IMR-90 (cell line): ENCODE data around the gene ACSBG1. TPM values are rescaled to one million over a fixed set of nuclear protein-coding genes. Genes with fewer than 3 reads are reported as not detected.

Source experiments
- ATAC-seq: fragments of 200-7000 bp; cut with Tn5 transposase; 2 replicates; pipeline ENCODE4 v1.9.1; 2020; ENCODE audit warnings: low read depth, mild to moderate bottlenecking, moderate library complexity
- BruUV-seq: library from RNA; stranded (reverse); fragments of 400-500 nt; replicated peaks from 2 replicates; lab custom pipeline; 2021; lab: Mats Ljungman, UMichigan
- CTCF ChIA-PET: fragments of 300-600 bp; formaldehyde crosslinking; extraction: SDS; loops from one replicate; lab custom pipeline; 2021; ENCODE audit warnings: antibody characterized with exemption; lab: Yijun Ruan, JAX
- POLR2A ChIA-PET: fragments of 300-600 bp; sonication (Branson Sonifier 250); formaldehyde crosslinking; loops from one replicate; lab custom pipeline; 2022; ENCODE audit warnings: antibody characterized with exemption; ENCODE audit not compliant: unreplicated experiment; lab: Charles Lee
- DNase-seq: peaks from one replicate; pipeline ENCODE4 v3.0.0; 2013
- H2AFZ ChIP-seq: replicated peaks from 2 replicates; pipeline ENCODE3; 2013; ENCODE audit warnings: low read length, mild to moderate bottlenecking; ENCODE audit not compliant: poor library complexity
- H2AK5ac ChIP-seq: 2 replicates; pipeline ENCODE4 v1.6.1; 2013; ENCODE audit warnings: low read depth, low read length, inconsistent platforms
- H2AK9ac ChIP-seq: replicated peaks from 2 replicates; pipeline ENCODE3; 2013; ENCODE audit warnings: mild to moderate bottlenecking, low read depth, low read length, moderate library complexity; ENCODE audit not compliant: poor library complexity
- H2BK120ac ChIP-seq: 2 replicates; pipeline ENCODE4 v1.6.1; 2013; ENCODE audit warnings: low read depth, low read length, inconsistent platforms
- H2BK15ac ChIP-seq: 3 replicates; pipeline ENCODE4 v1.6.1; 2013; ENCODE audit warnings: low read depth, low read length, inconsistent platforms
- H2BK20ac ChIP-seq: 2 replicates; pipeline ENCODE4 v1.6.1; 2013; ENCODE audit warnings: low read depth, mild to moderate bottlenecking, inconsistent platforms, low read length, moderate library complexity
- H2BK5ac ChIP-seq: 2 replicates; pipeline ENCODE4 v1.6.1; 2013; ENCODE audit warnings: mild to moderate bottlenecking, low read depth, low read length, inconsistent platforms; ENCODE audit not compliant: poor library complexity, severe bottlenecking
- H3K14ac ChIP-seq: replicated peaks from 2 replicates; pipeline ENCODE4 v1.6.1; 2013; ENCODE audit warnings: low read depth, low read length, inconsistent platforms
- H3K18ac ChIP-seq: 2 replicates; pipeline ENCODE4 v1.6.1; 2013; ENCODE audit warnings: low read depth, low read length, control low read depth
- H3K23ac ChIP-seq: 2 replicates; pipeline ENCODE4 v1.6.1; 2013; ENCODE audit warnings: low read depth, low read length, inconsistent platforms
- H3K27ac ChIP-seq: 2 replicates; pipeline ENCODE4 v1.5.1; 2013; ENCODE audit warnings: mild to moderate bottlenecking, control low read depth, low read length; ENCODE audit not compliant: insufficient read depth
- H3K27me3 ChIP-seq: 2 replicates; pipeline ENCODE4 v1.6.1; 2013; ENCODE audit warnings: low read length; ENCODE audit not compliant: control insufficient read depth, insufficient read depth
- H3K36me3 ChIP-seq: 2 replicates; pipeline ENCODE4 v1.6.1; 2013; ENCODE audit warnings: low read length, mixed read lengths; ENCODE audit not compliant: control insufficient read depth, insufficient read depth
- H3K4ac ChIP-seq: 2 replicates; pipeline ENCODE4 v1.6.1; 2013; ENCODE audit warnings: low read depth, low read length, inconsistent platforms
- H3K4me1 ChIP-seq: 2 replicates; pipeline ENCODE4 v1.6.1; 2013; ENCODE audit warnings: low read length, mixed read lengths; ENCODE audit not compliant: control insufficient read depth, insufficient read depth
- H3K4me2 ChIP-seq: 2 replicates; pipeline ENCODE4 v1.6.1; 2013; ENCODE audit warnings: low read depth, mild to moderate bottlenecking, control low read depth, low read length, moderate library complexity
- H3K4me3 ChIP-seq: 2 replicates; pipeline ENCODE4 v1.5.1; 2013; ENCODE audit warnings: low read depth, mild to moderate bottlenecking, control low read depth, low read length, moderate library complexity; ENCODE audit not compliant: insufficient read depth
- H3K56ac ChIP-seq: 2 replicates; pipeline ENCODE4 v1.6.1; 2013; ENCODE audit warnings: low read length, inconsistent platforms; ENCODE audit not compliant: insufficient read depth; ENCODE audit errors: extremely low read depth
- H3K79me1 ChIP-seq, 2 experiments: 2 replicates each; pipeline ENCODE4 v1.6.1; 2013; ENCODE audit warnings: low read length in 2 of 2, inconsistent platforms in 1 of 2, low read depth in 1 of 2
- H3K9ac ChIP-seq: 2 replicates; pipeline ENCODE4 v1.6.1; 2013; ENCODE audit warnings: low read depth, low read length, control low read depth
- H3K9me1 ChIP-seq: 2 replicates; pipeline ENCODE4 v1.6.1; 2013; ENCODE audit warnings: low read length, inconsistent platforms; ENCODE audit not compliant: insufficient read depth
- H3K9me3 ChIP-seq: 2 replicates; pipeline ENCODE4 v1.6.1; 2013; ENCODE audit warnings: low read length; ENCODE audit not compliant: control insufficient read depth, insufficient read depth
- H4K20me1 ChIP-seq: 2 replicates; pipeline ENCODE4 v1.6.1; 2013; ENCODE audit warnings: low read length, inconsistent platforms; ENCODE audit not compliant: insufficient read depth
- H4K5ac ChIP-seq: 2 replicates; pipeline ENCODE4 v1.6.1; 2013; ENCODE audit warnings: mild to moderate bottlenecking, low read depth, low read length, control low read depth
- H4K8ac ChIP-seq, 2 experiments: 2 replicates each; pipeline ENCODE4 v1.6.1; 2013; ENCODE audit warnings: low read depth in 2 of 2, low read length in 2 of 2, control low read depth in 1 of 2, inconsistent platforms in 1 of 2
- H4K91ac ChIP-seq: 2 replicates; pipeline ENCODE4 v1.6.1; 2013; ENCODE audit warnings: low read depth, low read length, inconsistent platforms; ENCODE audit not compliant: insufficient read depth
- BHLHE40 ChIP-seq: fragments of 150-350 bp; IDR thresholded peaks from 2 replicates; pipeline ENCODE4 v1.6.1; 2016; ENCODE audit warnings: mild to moderate bottlenecking, low read depth, low read length
- CEBPB ChIP-seq: IDR thresholded peaks from 2 replicates; pipeline ENCODE4 v1.6.1; 2012; ENCODE audit warnings: low read depth, low read length, improper control_type of control experiment
- CHD1 ChIP-seq: IDR thresholded peaks from 2 replicates; pipeline ENCODE4 v1.6.1; 2012; ENCODE audit warnings: low read depth, low read length, improper control_type of control experiment
- CTCF ChIP-seq: conservative IDR thresholded peaks from 2 replicates; pipeline ENCODE4 v1.5.1; 2012; ENCODE audit warnings: mild to moderate bottlenecking, low read depth, low read length, improper control_type of control experiment
- ELK1 ChIP-seq: fragments of 150-350 bp; IDR thresholded peaks from 2 replicates; pipeline ENCODE4 v1.6.1; 2016; ENCODE audit warnings: low read depth, mild to moderate bottlenecking, low read length, moderate library complexity, borderline replicate concordance
- FOS ChIP-seq: fragments of 150-350 bp; IDR thresholded peaks from 2 replicates; pipeline ENCODE4 v1.6.1; 2016; ENCODE audit warnings: low read depth, low read length
- MAFK ChIP-seq: IDR thresholded peaks from 2 replicates; pipeline ENCODE4 v1.6.1; 2012; ENCODE audit warnings: low read depth, low read length, improper control_type of control experiment
- MAZ ChIP-seq: IDR thresholded peaks from 2 replicates; pipeline ENCODE4 v1.6.1; 2012; ENCODE audit warnings: low read depth, mild to moderate bottlenecking, low read length, improper control_type of control experiment, moderate library complexity, borderline replicate concordance
- MXI1 ChIP-seq: IDR thresholded peaks from 2 replicates; pipeline ENCODE4 v1.6.1; 2012; ENCODE audit warnings: low read depth, mild to moderate bottlenecking, low read length, moderate library complexity, borderline replicate concordance
- NFE2L2 ChIP-seq: fragments of 150-350 bp; IDR thresholded peaks from 2 replicates; pipeline ENCODE4 v1.6.1; 2016; ENCODE audit warnings: low read depth, mild to moderate bottlenecking, low read length
- POLR2A ChIP-seq: IDR thresholded peaks from 2 replicates; pipeline ENCODE4 v1.6.1; 2012; ENCODE audit warnings: mild to moderate bottlenecking, low read depth, low read length
- RAD21 ChIP-seq: IDR thresholded peaks from 2 replicates; pipeline ENCODE4 v1.6.1; 2012; ENCODE audit warnings: low read length, improper control_type of control experiment
- RCOR1 ChIP-seq: IDR thresholded peaks from 2 replicates; pipeline ENCODE4 v1.6.1; 2012; ENCODE audit warnings: mild to moderate bottlenecking, low read length, improper control_type of control experiment; ENCODE audit not compliant: insufficient replicate concordance
- RFX5 ChIP-seq: IDR thresholded peaks from 2 replicates; pipeline ENCODE4 v1.8.0; 2012; ENCODE audit warnings: low read depth, mild to moderate bottlenecking, low read length, moderate library complexity
- SMC3 ChIP-seq: fragments of 150-350 bp; IDR thresholded peaks from 2 replicates; pipeline ENCODE4 v1.6.1; 2016; ENCODE audit warnings: low read depth, mild to moderate bottlenecking, antibody characterized with exemption, low read length, moderate library complexity
- WGBS, 2 experiments: methylation state at CpG; one replicate each; pipeline versions ENCODE4 v1.1.5 to v1.1.7; 2013; ENCODE audit warnings: missing lambda C conversion rate in 2 of 2; ENCODE audit not compliant: insufficient read length in 1 of 2; ENCODE audit errors: extremely low coverage in 2 of 2; 5-methylcytosine and 5-hydroxymethylcytosine counted together
- dilution Hi-C: fragments of 300-500 bp; cut with HindIII; formaldehyde crosslinking; loops from one replicate; pipeline ENCODE4 v1.14.3; 2018; ENCODE audit warnings: low sequenced_read_pairs; ENCODE audit not compliant: unreplicated experiment
- in situ Hi-C: fragments of 300-500 bp; cut with MboI; formaldehyde crosslinking; loops from 3 replicates; pipeline ENCODE4 v1.14.3; 2019; ENCODE audit warnings: low sequenced_read_pairs, inconsistent platforms, mixed read lengths
- intact Hi-C: fragments of 100-400 bp; cut with micrococcal nuclease; formaldehyde crosslinking; loops from 2 replicates; pipeline ENCODE4 v1.10.0; 2022
- polyA plus RNA-seq, 3 experiments: library from polyadenylated mRNA; depleted of rRNA; stranded (reverse); fragments of >200 nt; gene quantifications; 2 replicates each; pipeline ENCODE4 v1.2.3, GENCODE V29; 2012; ENCODE audit warnings: low replicate concordance in 1 of 3
- total RNA-seq: library from RNA; depleted of rRNA; stranded (reverse); fragments of >200 nt; gene quantifications from 2 replicates; pipeline ENCODE4 v1.2.3, GENCODE V29; 2012

The ACSBG1 gene
- total and polyA plus RNA-seq, 2 of the 4 experiments (the other 2 are of a cell fraction), result 0.02 TPM; not detected in 1

GRCh38 chr15:78229431-78230406 is 4.6 kb downstream of the ACSBG1 start:
- no TSS peak for BruUV-seq
- Histone ChIP-seq H3K36me3 (no peaks in the 10 kb centered on the region), H3K23ac (no peak overlapping the region), H3K4me2 (no peak overlapping the region), H3K4me1 (no peaks in the 10 kb centered on the region), H2AK9ac (no peak overlapping the region), H2BK15ac (no peak overlapping the region), H3K79me1 (no peaks in the 10 kb centered on the region), H3K9me1 (no peaks in the 10 kb centered on the region), H2BK5ac (no peak overlapping the region), H2BK120ac (no peak overlapping the region), H4K20me1 (no peaks in the 10 kb centered on the region), H3K9ac (no peak overlapping the region), H4K5ac (no peak overlapping the region), H2BK20ac (no peak overlapping the region), H3K18ac (no peak overlapping the region), H3K27me3 (peaks cover 50% of the 10 kb centered on the region), H3K9me3 (peaks cover 3% of the 10 kb centered on the region; the same call in 1 of the 2 replicates), H3K14ac (no peak overlapping the region), H3K27ac (no peak overlapping the region), H4K8ac (no peak overlapping the region), H3K4me3 (no peak overlapping the region), H4K91ac (no peak overlapping the region), H3K56ac (no peak overlapping the region), H3K4ac (no peak overlapping the region), H2AFZ (peak overlapping the region; percentile 4), H2AK5ac (no peak overlapping the region)
- WGBS, 2 experiments, result 40% methylated on average over 1 of the region's 17 CpGs; no CpG with 5 or more reads in 1 of the 2 experiments
- dilution Hi-C loops (no loop called here), intact Hi-C loops (no loop called here), in situ Hi-C loops (loop anchor here (10.0 kb wide), 1 partner anchor 115 kb away; no protein-coding TSS in a partner anchor)
- DNase-seq (no peak), ATAC-seq (no peak)
- POLR2A ChIA-PET, result no interaction called here
- CTCF ChIA-PET, result no interaction called here
- TF ChIP-seq SMC3 (no peak), RCOR1 (no peak), CEBPB (no peak), CTCF (no peak), POLR2A (no peak), MAFK (no peak), BHLHE40 (no peak), RAD21 (no peak), CHD1 (no peak), MXI1 (no peak), RFX5 (no peak), MAZ (no peak), ELK1 (no peak), NFE2L2 (no peak), FOS (no peak)
